GM19452 (cell line): ENCODE measurements around the gene DYNC2H1.
"Not testable (repeated sequence)": the region's sequence is repeated elsewhere in the genome, so short reads cannot be mapped to it uniquely, and the experiment has no call there.

Experiments
- ATAC-seq: cut with Tn5 transposase; IDR thresholded peaks from one replicate; pipeline ENCODE4 v1.9.1; 2021; ENCODE audit not compliant: unreplicated experiment

Gene DYNC2H1

GRCh38 chr11:103125462-103125861 is 16.2 kb downstream of the DYNC2H1 start:
- ATAC-seq: no peak

GRCh38 chr11:103141986-103142385 is 32.8 kb downstream of the DYNC2H1 start:
- ATAC-seq: not testable (repeated sequence)

GRCh38 chr11:103147627-103148026 is 38.4 kb downstream of the DYNC2H1 start:
- no peak for ATAC-seq

GRCh38 chr11:103157542-103157941 is 48.3 kb downstream of the DYNC2H1 start:
- ATAC-seq: no peak

- ATAC-seq: no peak
These were observed 55.0 kb downstream of the DYNC2H1 start for GRCh38 chr11:103164093-103164796.

- ATAC-seq: no peak
These were observed 57.9 kb downstream of the DYNC2H1 start for GRCh38 chr11:103167166-103167565.

GRCh38 chr11:103170865-103171264 is 61.6 kb downstream of the DYNC2H1 start:
- no peak for ATAC-seq

- ATAC-seq: no peak
These were observed 66.4 kb downstream of the DYNC2H1 start for GRCh38 chr11:103175461-103176129.

- no peak for ATAC-seq
These were observed 74.9 kb downstream of the DYNC2H1 start for GRCh38 chr11:103183981-103184611.

- no peak for ATAC-seq
These were observed 92.9 kb downstream of the DYNC2H1 start for GRCh38 chr11:103202048-103202651.

- no peak for ATAC-seq
These were observed 101.3 kb downstream of the DYNC2H1 start for GRCh38 chr11:103210543-103210942.

GRCh38 chr11:103215812-103216211 is 106.6 kb downstream of the DYNC2H1 start:
- no peak for ATAC-seq

GRCh38 chr11:103220133-103220532 is 110.9 kb downstream of the DYNC2H1 start:
- no peak for ATAC-seq

GRCh38 chr11:103222806-103223205 is 113.6 kb downstream of the DYNC2H1 start:
- no peak for ATAC-seq

- no peak for ATAC-seq
These were observed 119.6 kb downstream of the DYNC2H1 start for GRCh38 chr11:103228807-103229206.

GRCh38 chr11:103234974-103235373 is 125.7 kb downstream of the DYNC2H1 start:
- no peak for ATAC-seq

- no peak for ATAC-seq
These were observed 132.3 kb downstream of the DYNC2H1 start for GRCh38 chr11:103241574-103241973.

- ATAC-seq: no peak
These were observed 144.9 kb downstream of the DYNC2H1 start for GRCh38 chr11:103254123-103254522.

GRCh38 chr11:103257360-103257759 is 148.1 kb downstream of the DYNC2H1 start:
- no peak for ATAC-seq

- no peak for ATAC-seq
These were observed 157.1 kb downstream of the DYNC2H1 start for GRCh38 chr11:103266167-103266831.

- ATAC-seq: no peak
These were observed 163.7 kb downstream of the DYNC2H1 start for GRCh38 chr11:103272876-103273275.
